ENCODE data around the gene SMIM34. TPM values are rescaled to one million over a fixed set of nuclear protein-coding genes. Genes with fewer than 3 reads are reported as not detected.
"Not testable (repeated sequence)": the region's sequence is repeated elsewhere in the genome, so short reads cannot be mapped to it uniquely, and the experiment has no call there.

The SMIM34 gene
- total RNA-seq, 1 experiment from 2014 or later = not detected

DNA sequence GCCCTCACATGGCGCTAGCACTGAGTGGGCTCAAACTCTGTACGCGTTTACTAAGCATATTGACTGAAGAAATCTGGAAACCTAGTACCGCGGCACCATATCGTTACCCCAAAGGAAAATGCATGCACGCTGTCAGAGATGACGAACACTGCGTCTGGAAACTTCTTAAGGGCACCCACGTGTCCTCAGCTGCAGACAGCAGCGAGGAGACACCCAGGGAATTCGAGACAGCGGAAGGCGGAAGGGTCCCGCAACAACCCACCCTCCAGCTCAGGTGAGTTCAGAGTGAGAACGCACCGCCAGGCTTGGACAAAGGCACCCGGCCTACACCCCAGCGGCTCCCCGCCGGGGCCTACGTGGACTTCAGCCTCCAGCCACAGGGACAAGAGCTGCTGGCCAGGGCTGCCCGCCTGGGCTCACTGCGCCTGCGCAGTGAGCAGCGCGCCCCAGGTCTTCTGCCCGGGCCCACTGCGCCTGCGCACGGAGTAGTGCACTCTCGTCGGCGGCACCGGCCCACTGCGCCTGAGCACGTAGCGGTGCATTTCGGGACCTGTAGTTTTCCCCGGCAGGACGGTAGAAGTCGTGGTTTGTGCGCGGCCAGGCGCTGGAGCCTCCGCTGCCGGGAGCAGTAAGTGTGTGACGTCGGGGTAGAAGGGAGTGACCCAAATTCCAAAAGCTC, 48.7 kb downstream of the SMIM34 start, which contains the start of gene SMIM11:
TSS of gene SMIM11 (plus strand) at position 568 of the 679 bp plus-strand sequence. CDS start 3,998 bp downstream, outside the sequence.
- H3K79me2 ChIP-seq (ENCODE audit: low read length); H3K9me3 ChIP-seq (ENCODE audit: low read length); H3K27ac ChIP-seq (ENCODE audit: low read length); H3F3A ChIP-seq (ENCODE audit: low read length, unreplicated experiment); H3K4me1 ChIP-seq (ENCODE audit: insufficient read depth, low read length); intact Hi-C loops (cut with micrococcal nuclease); H3K4me3 ChIP-seq (ENCODE audit: low read length); POLR2A ChIA-PET (ENCODE audit: unreplicated experiment); H3K4me2 ChIP-seq (ENCODE audit: low read length); H3K9ac ChIP-seq (ENCODE audit: low read length); H3K27me3 ChIP-seq (ENCODE audit: low read length); DNase-seq; H4K20me1 ChIP-seq (ENCODE audit: low read length); H3K9me2 ChIP-seq (replicated peaks; ENCODE audit: low read length); H3K36me3 ChIP-seq (ENCODE audit: low read depth, low read length); CTCF ChIA-PET; H2AFZ ChIP-seq (ENCODE audit: low read length): not testable (repeated sequence)
- TSS peak; percentile 96 for BruUV-seq (replicated peaks)
- ATAC-seq = peak; percentile 99

DNA sequence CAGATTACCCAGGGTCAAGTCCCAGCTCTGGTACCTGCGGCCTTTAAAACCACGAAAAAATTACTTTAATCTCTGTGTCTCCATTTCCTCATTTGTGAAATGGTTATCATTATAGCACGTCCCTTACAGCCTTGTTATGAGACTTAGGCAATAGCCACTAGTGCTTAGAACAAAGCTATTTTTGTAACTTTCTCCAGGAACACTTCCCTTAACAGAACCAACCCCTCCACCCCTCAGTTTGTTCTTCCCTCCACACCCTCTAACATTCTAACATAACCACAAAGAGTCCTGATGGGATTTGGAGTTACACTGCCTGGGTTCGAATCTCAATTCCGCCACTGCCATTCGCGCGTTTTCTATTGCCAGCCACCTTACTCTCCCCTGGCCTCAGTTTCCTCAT, 49.3 kb downstream of the SMIM34 start:
- H3K9me2 ChIP-seq (replicated peaks; ENCODE audit: low read length); H3F3A ChIP-seq (ENCODE audit: low read length, unreplicated experiment); H3K9ac ChIP-seq (ENCODE audit: low read length); DNase-seq; BruUV-seq (replicated peaks); H3K4me1 ChIP-seq (ENCODE audit: insufficient read depth, low read length); H3K4me3 ChIP-seq (ENCODE audit: low read length); H2AFZ ChIP-seq (ENCODE audit: low read length); H3K4me2 ChIP-seq (ENCODE audit: low read length); CTCF ChIA-PET; H3K79me2 ChIP-seq (ENCODE audit: low read length); intact Hi-C loops (cut with micrococcal nuclease); H4K20me1 ChIP-seq (ENCODE audit: low read length); POLR2A ChIA-PET (ENCODE audit: unreplicated experiment); H3K27ac ChIP-seq (ENCODE audit: low read length); ATAC-seq; H3K9me3 ChIP-seq (ENCODE audit: low read length); H3K36me3 ChIP-seq (ENCODE audit: low read depth, low read length); H3K27me3 ChIP-seq (ENCODE audit: low read length): not testable (repeated sequence)

DNA sequence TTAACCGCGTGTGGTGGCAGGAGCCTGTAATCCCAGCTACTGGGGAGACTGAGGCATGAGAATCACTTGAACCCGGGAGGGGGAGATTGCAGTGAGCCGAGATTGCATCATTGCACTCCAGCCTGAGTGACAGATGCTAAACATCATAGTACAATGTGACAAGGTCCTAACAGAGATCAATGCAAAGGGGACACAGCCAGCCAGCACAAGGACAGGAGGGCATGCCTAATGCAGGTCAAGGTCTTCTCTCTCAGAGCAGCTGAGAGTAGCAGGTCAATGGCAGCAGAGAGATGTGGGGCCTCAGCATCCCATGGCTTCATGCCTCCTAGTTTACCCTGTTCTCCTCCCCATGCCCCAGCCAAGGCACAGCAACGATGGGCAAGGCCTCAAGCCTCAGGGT, 51.4 kb downstream of the SMIM34 start:
- Histone ChIP-seq H2AFZ (ENCODE audit: low read length) (no peak overlapping the region), H3K79me2 (ENCODE audit: low read length) (no peaks in the 10 kb centered on the region), H3K4me2 (ENCODE audit: low read length) (no peak overlapping the region), H3F3A (ENCODE audit: low read length, unreplicated experiment) (no peaks in the 10 kb centered on the region), H3K4me3 (ENCODE audit: low read length) (no peak overlapping the region), H4K20me1 (ENCODE audit: low read length) (no peaks in the 10 kb centered on the region), H3K27ac (ENCODE audit: low read length) (no peak overlapping the region), H3K9me2 (replicated peaks; ENCODE audit: low read length) (no peaks in the 10 kb centered on the region), H3K9me3 (ENCODE audit: low read length) (no peaks in the 10 kb centered on the region), H3K9ac (ENCODE audit: low read length) (no peak overlapping the region), H3K4me1 (ENCODE audit: insufficient read depth, low read length) (no peaks in the 10 kb centered on the region), H3K27me3 (ENCODE audit: low read length) (no peaks in the 10 kb centered on the region), H3K36me3 (ENCODE audit: low read depth, low read length) (no peaks in the 10 kb centered on the region)
- no TSS peak for BruUV-seq (replicated peaks)
- ChIA-PET CTCF (no interaction called here), POLR2A (ENCODE audit: unreplicated experiment) (no interaction called here)
- no peak for ATAC-seq
- intact Hi-C loops (cut with micrococcal nuclease) = no loop called here
- TF ChIP-seq EZH2phosphoT487 (IDR thresholded peaks at IDR 0.05; ENCODE audit: borderline replicate concordance, low read length) = no peak
- TF ChIP-seq, protein P1, sequence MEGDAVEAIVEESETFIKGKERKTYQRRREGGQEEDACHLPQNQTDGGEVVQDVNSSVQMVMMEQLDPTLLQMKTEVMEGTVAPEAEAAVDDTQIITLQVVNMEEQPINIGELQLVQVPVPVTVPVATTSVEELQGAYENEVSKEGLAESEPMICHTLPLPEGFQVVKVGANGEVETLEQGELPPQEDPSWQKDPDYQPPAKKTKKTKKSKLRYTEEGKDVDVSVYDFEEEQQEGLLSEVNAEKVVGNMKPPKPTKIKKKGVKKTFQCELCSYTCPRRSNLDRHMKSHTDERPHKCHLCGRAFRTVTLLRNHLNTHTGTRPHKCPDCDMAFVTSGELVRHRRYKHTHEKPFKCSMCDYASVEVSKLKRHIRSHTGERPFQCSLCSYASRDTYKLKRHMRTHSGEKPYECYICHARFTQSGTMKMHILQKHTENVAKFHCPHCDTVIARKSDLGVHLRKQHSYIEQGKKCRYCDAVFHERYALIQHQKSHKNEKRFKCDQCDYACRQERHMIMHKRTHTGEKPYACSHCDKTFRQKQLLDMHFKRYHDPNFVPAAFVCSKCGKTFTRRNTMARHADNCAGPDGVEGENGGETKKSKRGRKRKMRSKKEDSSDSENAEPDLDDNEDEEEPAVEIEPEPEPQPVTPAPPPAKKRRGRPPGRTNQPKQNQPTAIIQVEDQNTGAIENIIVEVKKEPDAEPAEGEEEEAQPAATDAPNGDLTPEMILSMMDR (conservative IDR thresholded peaks at IDR 0.05; ENCODE audit: low read depth, low read length) = no peak
- DNase-seq = no peak

DNA sequence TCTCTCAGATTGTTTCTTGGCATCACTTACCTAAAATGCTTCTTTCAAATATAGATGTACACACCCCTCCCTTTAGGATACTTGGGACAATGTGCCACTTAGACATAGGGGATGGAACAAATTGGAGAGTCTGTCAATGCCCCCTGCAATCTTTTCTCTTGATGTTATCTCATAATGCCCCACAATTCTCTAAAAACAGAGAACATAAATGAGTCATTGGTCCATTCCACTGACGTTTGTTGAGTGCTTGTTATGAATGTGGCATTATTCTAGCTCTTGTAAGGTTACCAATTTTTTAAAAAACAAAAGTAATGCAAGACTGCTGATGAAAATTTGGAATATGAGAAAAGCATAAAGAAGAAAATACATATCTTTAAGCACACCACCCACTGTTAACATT, 54.0 kb downstream of the SMIM34 start:
- Histone ChIP-seq H3K4me3 (ENCODE audit: low read length) (no peak overlapping the region), H3K27ac (ENCODE audit: low read length) (no peak overlapping the region), H2AFZ (ENCODE audit: low read length) (no peak overlapping the region), H3K4me2 (ENCODE audit: low read length) (no peak overlapping the region), H3K36me3 (ENCODE audit: low read depth, low read length) (no peaks in the 10 kb centered on the region), H3K79me2 (ENCODE audit: low read length) (no peaks in the 10 kb centered on the region), H3K4me1 (ENCODE audit: insufficient read depth, low read length) (no peaks in the 10 kb centered on the region), H3K9me2 (replicated peaks; ENCODE audit: low read length) (no peaks in the 10 kb centered on the region), H3K27me3 (ENCODE audit: low read length) (no peaks in the 10 kb centered on the region), H3K9ac (ENCODE audit: low read length) (no peak overlapping the region), H3K9me3 (ENCODE audit: low read length) (no peaks in the 10 kb centered on the region), H3F3A (ENCODE audit: low read length, unreplicated experiment) (no peaks in the 10 kb centered on the region), H4K20me1 (ENCODE audit: low read length) (no peaks in the 10 kb centered on the region)
- intact Hi-C loops (cut with micrococcal nuclease) = no loop called here
- no peak for DNase-seq
- TF ChIP-seq EZH2phosphoT487 (IDR thresholded peaks at IDR 0.05; ENCODE audit: borderline replicate concordance, low read length) = no peak
- TF ChIP-seq, protein P1 (conservative IDR thresholded peaks at IDR 0.05; ENCODE audit: low read depth, low read length) = no peak
- POLR2A ChIA-PET (ENCODE audit: unreplicated experiment) = no interaction called here
- CTCF ChIA-PET = no interaction called here
- BruUV-seq (replicated peaks) = no TSS peak
- ATAC-seq = no peak
